Fibroblast of mammary gland (primary cell): ENCODE data around the gene SNX15.

Source experiments
- DNase-seq: peaks from one replicate; pipeline ENCODE4 v3.0.0-alpha.2; 2010; ENCODE audit warnings: low read depth
- H3K4me3 ChIP-seq: 2 replicates; pipeline ENCODE4 v1.5.1; 2011; ENCODE audit warnings: low read depth, mild to moderate bottlenecking, low read length, moderate library complexity; ENCODE audit not compliant: control insufficient read depth
- CTCF ChIP-seq: conservative IDR thresholded peaks from 2 replicates; pipeline ENCODE4 v1.5.1; 2011; ENCODE audit warnings: low read depth, low read length, inconsistent platforms; ENCODE audit not compliant: control insufficient read depth, insufficient read depth

SNX15 gene

GRCh38 chr11:65055538-65055937, 28.3 kb downstream of the SNX15 start:
- DNase-seq = no peak
- TF ChIP-seq CTCF = no peak
- no peak overlapping the region for H3K4me3 ChIP-seq

GRCh38 chr11:65056999-65057398, 29.8 kb downstream of the SNX15 start:
- no peak overlapping the region for H3K4me3 ChIP-seq
- TF ChIP-seq CTCF = no peak
- DNase-seq = no peak

- H3K4me3 ChIP-seq = no peak overlapping the region
- DNase-seq = no peak
- TF ChIP-seq CTCF = no peak
Measured at GRCh38 chr11:65057526-65057925, 30.3 kb downstream of the SNX15 start.

- DNase-seq = no peak
- no peak overlapping the region for H3K4me3 ChIP-seq
- no peak for TF ChIP-seq CTCF
Measured at GRCh38 chr11:65058012-65058411, 30.8 kb downstream of the SNX15 start.

- TF ChIP-seq CTCF = no peak
- no peak for DNase-seq
- no peak within 1 kb of the TSS for H3K4me3 ChIP-seq
Measured at GRCh38 chr11:65058419-65059054, 31.3 kb downstream of the SNX15 start, which contains the start of gene NAALADL1. Gene NAALADL1 (minus strand): TSS chr11:65058553. CDS start chr11:65058521, 32 bp downstream.

GRCh38 chr11:65059523-65059922, 32.3 kb downstream of the SNX15 start:
- no peak for DNase-seq
- H3K4me3 ChIP-seq = no peak overlapping the region
- no peak for TF ChIP-seq CTCF

- no peak overlapping the region for H3K4me3 ChIP-seq
- no peak for DNase-seq
- TF ChIP-seq CTCF = no peak
Measured at GRCh38 chr11:65059959-65060824, 33.0 kb downstream of the SNX15 start.
